ENCODE measurements around the gene ANKRD13D.

Gene ANKRD13D

GRCh38 chr11:67321313-67321871 is 32.3 kb downstream of the ANKRD13D start:
- no peak for DNase-seq

GRCh38 chr11:67322049-67322448 is 32.9 kb downstream of the ANKRD13D start:
- DNase-seq: no peak

GRCh38 chr11:67323526-67323925 is 34.4 kb downstream of the ANKRD13D start:
- DNase-seq: no peak

- DNase-seq: no peak
Observed at GRCh38 chr11:67332081-67332691, 43.1 kb downstream of the ANKRD13D start.

GRCh38 chr11:67337257-67337656 is 48.2 kb downstream of the ANKRD13D start:
- no peak for DNase-seq

- DNase-seq: no peak
Observed at GRCh38 chr11:67344264-67344663, 55.2 kb downstream of the ANKRD13D start.

GRCh38 chr11:67345247-67345919 is 56.3 kb downstream of the ANKRD13D start:
- DNase-seq: no peak

GRCh38 chr11:67345920-67346819 is 57.1 kb downstream of the ANKRD13D start:
- DNase-seq: no peak

- DNase-seq: no peak
Observed at GRCh38 chr11:67347964-67348749, 59.1 kb downstream of the ANKRD13D start.

- no peak for DNase-seq
Observed at GRCh38 chr11:67349036-67349435, 59.9 kb downstream of the ANKRD13D start.

- no peak for DNase-seq
Observed at GRCh38 chr11:67349457-67349856, 60.4 kb downstream of the ANKRD13D start.

GRCh38 chr11:67349928-67350465 is 60.9 kb downstream of the ANKRD13D start:
- no peak for DNase-seq

- no peak for DNase-seq
Observed at GRCh38 chr11:67351275-67352005, 62.3 kb downstream of the ANKRD13D start.

Measured in NCI-H187 treated with DMSO at 0.1 percent for 48 hours (cell line).